ENCODE data around the gene BET1. TPM values are rescaled to one million over a fixed set of nuclear protein-coding genes. Genes with fewer than 3 reads are reported as not detected.

The BET1 gene
- polyA plus RNA-seq, 1 donor: 23.4 TPM

- no peak for DNase-seq
Measured at GRCh38 chr7:93955304-93955703, 48.9 kb downstream of the BET1 start.

- no peak for DNase-seq
Measured at GRCh38 chr7:93949423-93949822, 54.7 kb downstream of the BET1 start.

- no peak for DNase-seq
Measured at GRCh38 chr7:93948873-93949272, 55.3 kb downstream of the BET1 start.

GRCh38 chr7:93948106-93948505 is 56.0 kb downstream of the BET1 start:
- DNase-seq: no peak

GRCh38 chr7:93945756-93946535 is 58.2 kb downstream of the BET1 start:
- DNase-seq: no peak

GRCh38 chr7:93945083-93945482 is 59.1 kb downstream of the BET1 start:
- no peak for DNase-seq

GRCh38 chr7:93944673-93945072 is 59.5 kb downstream of the BET1 start:
- DNase-seq: no peak

- DNase-seq: no peak
Measured at GRCh38 chr7:93943816-93944540, 60.2 kb downstream of the BET1 start.

Other genes starting within 250 kb of the BET1 start
- 1.8 TPM for gene TFPI2, start 113.6 kb downstream of the BET1 start, polyA plus RNA-seq (ENCODE audit: insufficient read length)
- not detected for gene GNGT1, start 97.8 kb downstream of the BET1 start, polyA plus RNA-seq (ENCODE audit: insufficient read length)
- gene GNG11, start 82.6 kb downstream of the BET1 start, polyA plus RNA-seq (ENCODE audit: insufficient read length): 24.7 TPM